ENCODE data around the gene MARCHF3.
"Not testable (repeated sequence)": the region's sequence is repeated elsewhere in the genome, so short reads cannot be mapped to it uniquely, and the experiment has no call there.

- not testable (repeated sequence) for TF ChIP-seq CTCF, POLR2A (IDR thresholded peaks at IDR 0.05)
Measured at GRCh38 chr5:127023552-127024191, 6.7 kb downstream of the MARCHF3 start.
